ENCODE results near the gene SERPINB3.

DNA sequence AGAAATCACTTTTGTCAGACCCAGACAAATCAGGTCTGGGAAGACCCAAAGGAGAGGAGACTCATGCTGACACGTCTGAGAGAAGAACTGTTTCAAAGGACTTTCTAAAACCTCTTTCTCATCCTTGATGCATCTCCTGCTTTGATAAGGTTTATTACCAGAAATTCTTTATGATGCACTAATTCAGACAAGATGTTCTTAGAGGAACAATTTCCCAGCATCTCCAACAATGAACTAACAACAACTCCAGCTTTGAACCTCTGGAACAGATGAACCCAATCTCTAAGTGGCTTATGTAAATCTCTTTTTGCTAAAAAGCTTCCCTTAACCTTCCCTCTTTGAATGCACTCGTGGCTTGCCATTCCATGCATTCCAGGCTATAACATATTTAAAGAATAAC, 25.2 kb upstream of the SERPINB3 start:
- TF ChIP-seq ZNF121 (CRISPR knock-in tag; IDR thresholded peaks at IDR 0.05) (no peak), EP300 (IDR thresholded peaks at IDR 0.05; ENCODE audit: low read depth in 2 of 2, low read length in 2 of 2) (no peak), EP300 (CRISPR knock-in tag; IDR thresholded peaks at IDR 0.05; ENCODE audit: borderline replicate concordance) (no peak), ARNTL (CRISPR knock-in tag; IDR thresholded peaks at IDR 0.05) (no peak), MAFK (conservative IDR thresholded peaks at IDR 0.05 in 1 of 2, IDR thresholded peaks at IDR 0.05 in 1 of 2; ENCODE audit: low read length in 2 of 2) (no peak), ZNF136 (CRISPR knock-in tag; IDR thresholded peaks at IDR 0.05; ENCODE audit: low read depth) (no peak)
- TF ChIP-seq, protein P1, sequence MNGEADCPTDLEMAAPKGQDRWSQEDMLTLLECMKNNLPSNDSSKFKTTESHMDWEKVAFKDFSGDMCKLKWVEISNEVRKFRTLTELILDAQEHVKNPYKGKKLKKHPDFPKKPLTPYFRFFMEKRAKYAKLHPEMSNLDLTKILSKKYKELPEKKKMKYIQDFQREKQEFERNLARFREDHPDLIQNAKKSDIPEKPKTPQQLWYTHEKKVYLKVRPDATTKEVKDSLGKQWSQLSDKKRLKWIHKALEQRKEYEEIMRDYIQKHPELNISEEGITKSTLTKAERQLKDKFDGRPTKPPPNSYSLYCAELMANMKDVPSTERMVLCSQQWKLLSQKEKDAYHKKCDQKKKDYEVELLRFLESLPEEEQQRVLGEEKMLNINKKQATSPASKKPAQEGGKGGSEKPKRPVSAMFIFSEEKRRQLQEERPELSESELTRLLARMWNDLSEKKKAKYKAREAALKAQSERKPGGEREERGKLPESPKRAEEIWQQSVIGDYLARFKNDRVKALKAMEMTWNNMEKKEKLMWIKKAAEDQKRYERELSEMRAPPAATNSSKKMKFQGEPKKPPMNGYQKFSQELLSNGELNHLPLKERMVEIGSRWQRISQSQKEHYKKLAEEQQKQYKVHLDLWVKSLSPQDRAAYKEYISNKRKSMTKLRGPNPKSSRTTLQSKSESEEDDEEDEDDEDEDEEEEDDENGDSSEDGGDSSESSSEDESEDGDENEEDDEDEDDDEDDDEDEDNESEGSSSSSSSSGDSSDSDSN (CRISPR knock-in tag; IDR thresholded peaks at IDR 0.05), result no peak
- TF ChIP-seq, protein P2, sequence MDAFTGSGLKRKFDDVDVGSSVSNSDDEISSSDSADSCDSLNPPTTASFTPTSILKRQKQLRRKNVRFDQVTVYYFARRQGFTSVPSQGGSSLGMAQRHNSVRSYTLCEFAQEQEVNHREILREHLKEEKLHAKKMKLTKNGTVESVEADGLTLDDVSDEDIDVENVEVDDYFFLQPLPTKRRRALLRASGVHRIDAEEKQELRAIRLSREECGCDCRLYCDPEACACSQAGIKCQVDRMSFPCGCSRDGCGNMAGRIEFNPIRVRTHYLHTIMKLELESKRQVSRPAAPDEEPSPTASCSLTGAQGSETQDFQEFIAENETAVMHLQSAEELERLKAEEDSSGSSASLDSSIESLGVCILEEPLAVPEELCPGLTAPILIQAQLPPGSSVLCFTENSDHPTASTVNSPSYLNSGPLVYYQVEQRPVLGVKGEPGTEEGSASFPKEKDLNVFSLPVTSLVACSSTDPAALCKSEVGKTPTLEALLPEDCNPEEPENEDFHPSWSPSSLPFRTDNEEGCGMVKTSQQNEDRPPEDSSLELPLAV (CRISPR knock-in tag; conservative IDR thresholded peaks at IDR 0.05; ENCODE audit: low read depth), result no peak
- TF ChIP-seq, protein P3, sequence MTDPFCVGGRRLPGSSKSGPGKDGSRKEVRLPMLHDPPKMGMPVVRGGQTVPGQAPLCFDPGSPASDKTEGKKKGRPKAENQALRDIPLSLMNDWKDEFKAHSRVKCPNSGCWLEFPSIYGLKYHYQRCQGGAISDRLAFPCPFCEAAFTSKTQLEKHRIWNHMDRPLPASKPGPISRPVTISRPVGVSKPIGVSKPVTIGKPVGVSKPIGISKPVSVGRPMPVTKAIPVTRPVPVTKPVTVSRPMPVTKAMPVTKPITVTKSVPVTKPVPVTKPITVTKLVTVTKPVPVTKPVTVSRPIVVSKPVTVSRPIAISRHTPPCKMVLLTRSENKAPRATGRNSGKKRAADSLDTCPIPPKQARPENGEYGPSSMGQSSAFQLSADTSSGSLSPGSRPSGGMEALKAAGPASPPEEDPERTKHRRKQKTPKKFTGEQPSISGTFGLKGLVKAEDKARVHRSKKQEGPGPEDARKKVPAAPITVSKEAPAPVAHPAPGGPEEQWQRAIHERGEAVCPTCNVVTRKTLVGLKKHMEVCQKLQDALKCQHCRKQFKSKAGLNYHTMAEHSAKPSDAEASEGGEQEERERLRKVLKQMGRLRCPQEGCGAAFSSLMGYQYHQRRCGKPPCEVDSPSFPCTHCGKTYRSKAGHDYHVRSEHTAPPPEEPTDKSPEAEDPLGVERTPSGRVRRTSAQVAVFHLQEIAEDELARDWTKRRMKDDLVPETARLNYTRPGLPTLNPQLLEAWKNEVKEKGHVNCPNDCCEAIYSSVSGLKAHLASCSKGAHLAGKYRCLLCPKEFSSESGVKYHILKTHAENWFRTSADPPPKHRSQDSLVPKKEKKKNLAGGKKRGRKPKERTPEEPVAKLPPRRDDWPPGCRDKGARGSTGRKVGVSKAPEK (CRISPR knock-in tag; IDR thresholded peaks at IDR 0.05; ENCODE audit: borderline replicate concordance), result no peak
- TF ChIP-seq, protein P4, sequence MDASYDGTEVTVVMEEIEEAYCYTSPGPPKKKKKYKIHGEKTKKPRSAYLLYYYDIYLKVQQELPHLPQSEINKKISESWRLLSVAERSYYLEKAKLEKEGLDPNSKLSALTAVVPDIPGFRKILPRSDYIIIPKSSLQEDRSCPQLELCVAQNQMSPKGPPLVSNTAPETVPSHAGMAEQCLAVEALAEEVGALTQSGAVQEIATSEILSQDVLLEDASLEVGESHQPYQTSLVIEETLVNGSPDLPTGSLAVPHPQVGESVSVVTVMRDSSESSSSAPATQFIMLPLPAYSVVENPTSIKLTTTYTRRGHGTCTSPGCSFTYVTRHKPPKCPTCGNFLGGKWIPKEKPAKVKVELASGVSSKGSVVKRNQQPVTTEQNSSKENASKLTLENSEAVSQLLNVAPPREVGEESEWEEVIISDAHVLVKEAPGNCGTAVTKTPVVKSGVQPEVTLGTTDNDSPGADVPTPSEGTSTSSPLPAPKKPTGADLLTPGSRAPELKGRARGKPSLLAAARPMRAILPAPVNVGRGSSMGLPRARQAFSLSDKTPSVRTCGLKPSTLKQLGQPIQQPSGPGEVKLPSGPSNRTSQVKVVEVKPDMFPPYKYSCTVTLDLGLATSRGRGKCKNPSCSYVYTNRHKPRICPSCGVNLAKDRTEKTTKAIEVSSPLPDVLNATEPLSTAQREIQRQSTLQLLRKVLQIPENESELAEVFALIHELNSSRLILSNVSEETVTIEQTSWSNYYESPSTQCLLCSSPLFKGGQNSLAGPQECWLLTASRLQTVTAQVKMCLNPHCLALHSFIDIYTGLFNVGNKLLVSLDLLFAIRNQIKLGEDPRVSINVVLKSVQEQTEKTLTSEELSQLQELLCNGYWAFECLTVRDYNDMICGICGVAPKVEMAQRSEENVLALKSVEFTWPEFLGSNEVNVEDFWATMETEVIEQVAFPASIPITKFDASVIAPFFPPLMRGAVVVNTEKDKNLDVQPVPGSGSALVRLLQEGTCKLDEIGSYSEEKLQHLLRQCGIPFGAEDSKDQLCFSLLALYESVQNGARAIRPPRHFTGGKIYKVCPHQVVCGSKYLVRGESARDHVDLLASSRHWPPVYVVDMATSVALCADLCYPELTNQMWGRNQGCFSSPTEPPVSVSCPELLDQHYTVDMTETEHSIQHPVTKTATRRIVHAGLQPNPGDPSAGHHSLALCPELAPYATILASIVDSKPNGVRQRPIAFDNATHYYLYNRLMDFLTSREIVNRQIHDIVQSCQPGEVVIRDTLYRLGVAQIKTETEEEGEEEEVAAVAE (CRISPR knock-in tag; IDR thresholded peaks at IDR 0.05; ENCODE audit: borderline replicate concordance), result no peak
- TF ChIP-seq, protein P5, sequence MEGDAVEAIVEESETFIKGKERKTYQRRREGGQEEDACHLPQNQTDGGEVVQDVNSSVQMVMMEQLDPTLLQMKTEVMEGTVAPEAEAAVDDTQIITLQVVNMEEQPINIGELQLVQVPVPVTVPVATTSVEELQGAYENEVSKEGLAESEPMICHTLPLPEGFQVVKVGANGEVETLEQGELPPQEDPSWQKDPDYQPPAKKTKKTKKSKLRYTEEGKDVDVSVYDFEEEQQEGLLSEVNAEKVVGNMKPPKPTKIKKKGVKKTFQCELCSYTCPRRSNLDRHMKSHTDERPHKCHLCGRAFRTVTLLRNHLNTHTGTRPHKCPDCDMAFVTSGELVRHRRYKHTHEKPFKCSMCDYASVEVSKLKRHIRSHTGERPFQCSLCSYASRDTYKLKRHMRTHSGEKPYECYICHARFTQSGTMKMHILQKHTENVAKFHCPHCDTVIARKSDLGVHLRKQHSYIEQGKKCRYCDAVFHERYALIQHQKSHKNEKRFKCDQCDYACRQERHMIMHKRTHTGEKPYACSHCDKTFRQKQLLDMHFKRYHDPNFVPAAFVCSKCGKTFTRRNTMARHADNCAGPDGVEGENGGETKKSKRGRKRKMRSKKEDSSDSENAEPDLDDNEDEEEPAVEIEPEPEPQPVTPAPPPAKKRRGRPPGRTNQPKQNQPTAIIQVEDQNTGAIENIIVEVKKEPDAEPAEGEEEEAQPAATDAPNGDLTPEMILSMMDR (CRISPR knock-in tag; IDR thresholded peaks at IDR 0.05), result no peak
